ENCODE measurements around the gene SH2D4B. TPM values are rescaled to one million over a fixed set of nuclear protein-coding genes. Genes with fewer than 3 reads are reported as not detected.
A peak's percentile ranks its signal among the peaks of the same experiment; 100 is the strongest.
"Not testable (repeated sequence)": the region's sequence is repeated elsewhere in the genome, so short reads cannot be mapped to it uniquely, and the experiment has no call there.

The SH2D4B gene
- total and polyA plus RNA-seq, 9 donors, result 0.04 to 0.20 (median 0.14) TPM; not detected in 3

DNA sequence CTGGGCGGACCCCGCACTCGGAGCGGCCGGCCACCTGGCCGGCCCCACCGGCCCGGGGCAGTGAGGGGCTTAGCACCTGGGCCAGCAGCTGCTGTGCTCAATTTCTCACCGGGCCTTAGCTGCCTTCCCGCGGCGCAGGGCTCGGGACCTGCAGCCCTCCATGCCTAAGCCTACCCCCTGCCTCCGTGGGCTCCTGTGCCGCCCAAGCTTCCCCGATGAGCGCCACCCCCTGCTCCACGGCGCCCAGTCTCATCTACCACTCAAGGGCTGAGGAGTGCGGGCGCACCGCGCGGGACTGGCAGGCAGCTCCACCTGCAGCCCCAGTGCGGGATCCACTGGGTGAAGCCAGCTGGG lies 5.6 kb downstream of the SH2D4B start:
- H3K9me3 ChIP-seq (replicated peaks; ENCODE audit: control insufficient read depth, low read depth, low read length); H3K4me3 ChIP-seq (ENCODE audit: low read length); H3K27me3 ChIP-seq (ENCODE audit: control insufficient read depth, insufficient read depth, low read length); H3K27ac ChIP-seq (ENCODE audit: low read length); H3K36me3 ChIP-seq (ENCODE audit: control insufficient read depth, insufficient read depth, low read length); DNase-seq: not testable (repeated sequence)
- peaks cover 10% of the 10 kb centered on the region for H3K4me1 ChIP-seq (ENCODE audit: control insufficient read depth, insufficient read depth, low read length)
- 96% methylated on average over 15 of the region's 25 CpGs for WGBS (ENCODE audit: insufficient coverage)

DNA sequence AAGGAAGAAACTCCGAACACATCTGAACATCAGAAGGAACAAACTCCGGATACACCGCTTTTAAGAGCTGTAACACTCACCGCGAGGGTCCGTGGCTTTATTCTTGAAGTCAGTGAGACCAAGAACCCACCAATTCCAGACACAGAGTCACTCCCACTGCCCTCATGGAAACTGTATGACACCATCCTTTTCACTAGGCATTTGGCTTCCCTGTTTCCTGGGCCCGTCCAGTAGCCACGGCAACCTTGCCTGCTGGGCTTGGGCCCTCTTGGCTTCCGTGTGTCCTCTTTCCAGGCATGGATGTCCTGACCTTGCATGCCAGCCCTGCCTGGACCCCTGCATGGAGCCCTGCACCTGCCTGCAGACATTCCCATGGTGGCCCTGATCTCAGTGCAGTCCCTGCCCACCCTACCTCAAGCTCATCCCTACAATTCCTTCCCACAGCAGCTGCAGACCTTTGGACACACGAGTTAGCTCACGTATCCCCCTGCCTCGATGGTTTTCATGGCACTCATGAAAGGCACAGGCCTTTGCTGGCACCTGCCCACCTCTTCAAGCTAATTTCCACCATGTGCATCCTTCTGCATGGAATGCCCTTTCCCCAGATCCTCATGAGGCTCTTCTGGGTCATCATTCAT lies 6.7 kb downstream of the SH2D4B start:
- Histone ChIP-seq H3K27ac (ENCODE audit: low read length) (no peak overlapping the region), H3K9me3 (replicated peaks; ENCODE audit: control insufficient read depth, low read depth, low read length) (no peaks in the 10 kb centered on the region), H3K27me3 (ENCODE audit: control insufficient read depth, insufficient read depth, low read length) (no peaks in the 10 kb centered on the region), H3K4me1 (ENCODE audit: control insufficient read depth, insufficient read depth, low read length) (peaks cover 12% of the 10 kb centered on the region), H3K4me3 (ENCODE audit: low read length) (no peak overlapping the region), H3K36me3 (ENCODE audit: control insufficient read depth, insufficient read depth, low read length) (no peaks in the 10 kb centered on the region)
- 88% methylated on average over 11 of the region's 12 CpGs for WGBS (ENCODE audit: insufficient coverage)
- no peak for DNase-seq

- no peaks in the 10 kb centered on the region for H3K36me3 ChIP-seq (ENCODE audit: control insufficient read depth, insufficient read depth, low read length)
These were observed 7.7 kb downstream of the SH2D4B start for GRCh38 chr10:80545258-80545881.

GRCh38 chr10:80552151-80552646 lies 14.5 kb downstream of the SH2D4B start:
- 11% methylated on average over 2 of the region's 5 CpGs for WGBS (ENCODE audit: insufficient coverage)
- peak overlapping the region; percentile 3 for H3K27ac ChIP-seq (ENCODE audit: low read length)
- no peaks in the 10 kb centered on the region for H3K36me3 ChIP-seq (ENCODE audit: control insufficient read depth, insufficient read depth, low read length)
- H3K9me3 ChIP-seq (replicated peaks; ENCODE audit: control insufficient read depth, low read depth, low read length), result no peaks in the 10 kb centered on the region
- H3K27me3 ChIP-seq (ENCODE audit: control insufficient read depth, insufficient read depth, low read length), result no peaks in the 10 kb centered on the region
- peak; percentile 47 for DNase-seq
- H3K4me1 ChIP-seq (ENCODE audit: control insufficient read depth, insufficient read depth, low read length), result peaks cover 6% of the 10 kb centered on the region
- H3K4me3 ChIP-seq (ENCODE audit: low read length), result no peak overlapping the region

More at GRCh38 chr10:80545258-80545881, 7.7 kb downstream of the SH2D4B start:
- Histone ChIP-seq H3K9me3 (replicated peaks; ENCODE audit: control insufficient read depth, low read depth, low read length) (no peaks in the 10 kb centered on the region), H3K4me1 (ENCODE audit: control insufficient read depth, insufficient read depth, low read length) (peaks cover 9% of the 10 kb centered on the region), H3K27ac (ENCODE audit: low read length) (no peak overlapping the region), H3K27me3 (ENCODE audit: control insufficient read depth, insufficient read depth, low read length) (no peaks in the 10 kb centered on the region), H3K4me3 (ENCODE audit: low read length) (no peak overlapping the region)
- WGBS (ENCODE audit: insufficient coverage), result 92% methylated on average over 5 of the region's 7 CpGs
- DNase-seq, result no peak

DNA sequence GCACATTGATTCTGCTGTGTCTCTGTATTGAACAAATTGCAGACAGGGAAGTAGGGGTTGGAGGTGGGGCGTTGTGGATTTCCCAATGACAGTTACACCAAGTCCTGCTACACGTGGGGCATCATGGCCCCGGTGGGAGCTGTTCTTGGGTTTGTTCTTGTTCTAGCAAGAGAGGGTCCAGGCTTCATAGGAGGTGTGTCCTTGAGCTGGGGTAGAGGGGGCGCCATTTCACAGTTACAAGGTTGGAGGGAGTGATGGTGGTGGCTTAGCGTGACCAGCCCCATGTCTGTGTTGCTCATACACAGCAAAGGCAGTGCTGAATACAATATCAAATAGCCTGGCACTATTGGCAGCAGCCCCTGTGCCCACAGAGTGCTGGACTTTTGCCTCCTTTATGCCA lies 15.7 kb downstream of the SH2D4B start:
- 60% methylated on average over 1 of the region's 5 CpGs for WGBS (ENCODE audit: insufficient coverage)
- peaks cover 6% of the 10 kb centered on the region for H3K4me1 ChIP-seq (ENCODE audit: control insufficient read depth, insufficient read depth, low read length)
- no peak overlapping the region for H3K27ac ChIP-seq (ENCODE audit: low read length)
- H3K4me3 ChIP-seq (ENCODE audit: low read length), result no peak overlapping the region
- no peaks in the 10 kb centered on the region for H3K9me3 ChIP-seq (replicated peaks; ENCODE audit: control insufficient read depth, low read depth, low read length)
- no peaks in the 10 kb centered on the region for H3K36me3 ChIP-seq (ENCODE audit: control insufficient read depth, insufficient read depth, low read length)
- DNase-seq, result no peak
- H3K27me3 ChIP-seq (ENCODE audit: control insufficient read depth, insufficient read depth, low read length), result no peaks in the 10 kb centered on the region

DNA sequence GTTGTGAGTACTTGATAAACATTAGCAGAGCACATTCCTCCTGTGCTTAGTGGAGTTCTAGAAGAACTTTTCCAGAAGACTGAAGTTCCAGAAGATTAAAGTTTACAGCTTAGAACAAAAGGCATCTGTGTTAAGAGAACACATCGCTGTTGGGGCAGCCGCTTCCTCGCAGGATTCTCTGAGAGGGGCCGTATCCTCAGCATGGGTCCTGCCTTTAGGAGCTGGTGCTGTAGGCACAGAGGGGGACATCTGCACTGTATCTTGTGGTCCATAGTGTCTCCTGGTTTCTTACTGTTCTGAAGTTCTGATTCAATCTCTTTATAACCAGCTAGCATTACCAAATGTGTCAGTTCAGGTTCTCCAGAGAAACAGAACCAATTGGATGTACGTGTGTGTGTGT lies 16.3 kb downstream of the SH2D4B start:
- Histone ChIP-seq H3K4me1 (ENCODE audit: control insufficient read depth, insufficient read depth, low read length) (peaks cover 6% of the 10 kb centered on the region), H3K27me3 (ENCODE audit: control insufficient read depth, insufficient read depth, low read length) (no peaks in the 10 kb centered on the region), H3K27ac (ENCODE audit: low read length) (no peak overlapping the region), H3K4me3 (ENCODE audit: low read length) (no peak overlapping the region), H3K9me3 (replicated peaks; ENCODE audit: control insufficient read depth, low read depth, low read length) (no peaks in the 10 kb centered on the region), H3K36me3 (ENCODE audit: control insufficient read depth, insufficient read depth, low read length) (no peaks in the 10 kb centered on the region)
- WGBS (ENCODE audit: insufficient coverage), result 94% methylated on average over 3 of the region's 5 CpGs
- DNase-seq, result no peak

DNA sequence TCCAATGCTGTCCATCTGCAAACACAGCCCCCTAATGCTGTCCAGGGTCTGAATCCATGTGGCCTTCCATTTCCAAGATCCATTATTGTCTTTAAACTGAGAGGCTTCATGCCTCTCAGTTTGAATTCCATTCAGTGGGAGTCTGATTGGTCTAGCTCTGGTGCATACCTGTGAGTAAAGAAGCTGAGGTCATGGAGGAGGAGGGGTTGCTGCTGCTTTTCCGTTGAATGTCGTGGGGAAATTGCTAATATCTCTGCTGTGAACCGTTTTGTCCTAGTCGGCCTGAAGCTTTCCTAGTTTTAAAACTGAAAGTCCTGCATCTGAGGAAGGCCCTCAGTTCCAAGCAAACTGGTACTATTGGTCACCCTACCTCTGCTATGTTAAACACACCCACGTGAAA lies 17.7 kb downstream of the SH2D4B start:
- peaks cover 4% of the 10 kb centered on the region for H3K4me1 ChIP-seq (ENCODE audit: control insufficient read depth, insufficient read depth, low read length)
- H3K27me3 ChIP-seq (ENCODE audit: control insufficient read depth, insufficient read depth, low read length), result no peaks in the 10 kb centered on the region
- DNase-seq, result no peak
- H3K4me3 ChIP-seq (ENCODE audit: low read length), result no peak overlapping the region
- H3K27ac ChIP-seq (ENCODE audit: low read length), result no peak overlapping the region
- 48% methylated on average over 3 of the region's 5 CpGs for WGBS (ENCODE audit: insufficient coverage)
- H3K9me3 ChIP-seq (replicated peaks; ENCODE audit: control insufficient read depth, low read depth, low read length), result no peaks in the 10 kb centered on the region
- no peaks in the 10 kb centered on the region for H3K36me3 ChIP-seq (ENCODE audit: control insufficient read depth, insufficient read depth, low read length)

GRCh38 chr10:80561950-80562349 lies 24.2 kb downstream of the SH2D4B start:
- no peak for DNase-seq
- Histone ChIP-seq H3K4me3 (ENCODE audit: low read length) (no peak overlapping the region), H3K4me1 (ENCODE audit: control insufficient read depth, insufficient read depth, low read length) (no peaks in the 10 kb centered on the region), H3K9me3 (replicated peaks; ENCODE audit: control insufficient read depth, low read depth, low read length) (no peaks in the 10 kb centered on the region), H3K27ac (ENCODE audit: low read length) (no peak overlapping the region), H3K27me3 (ENCODE audit: control insufficient read depth, insufficient read depth, low read length) (no peaks in the 10 kb centered on the region), H3K36me3 (ENCODE audit: control insufficient read depth, insufficient read depth, low read length) (no peaks in the 10 kb centered on the region)

DNA sequence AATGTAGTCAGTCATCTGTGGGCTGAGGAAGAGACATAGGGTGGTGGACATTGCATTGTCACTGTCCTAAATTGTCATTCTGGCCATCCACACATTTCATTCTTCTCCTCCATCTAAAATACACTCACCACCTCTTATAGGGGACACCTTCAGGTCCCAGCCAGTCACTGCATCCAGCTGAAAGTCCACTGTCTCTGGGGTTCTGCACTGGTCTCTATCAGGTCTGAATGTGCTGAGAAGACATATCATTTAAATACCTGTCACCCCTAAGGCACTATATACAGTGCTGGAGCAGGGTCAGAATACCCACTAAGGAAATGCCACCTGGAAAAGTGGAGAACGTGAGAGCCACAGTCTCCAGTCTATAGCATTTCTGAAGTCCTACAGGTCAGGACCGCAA lies 29.6 kb downstream of the SH2D4B start:
- Histone ChIP-seq H3K4me3 (ENCODE audit: low read length) (no peak overlapping the region), H3K27me3 (ENCODE audit: control insufficient read depth, insufficient read depth, low read length) (peaks cover 2% of the 10 kb centered on the region), H3K36me3 (ENCODE audit: control insufficient read depth, insufficient read depth, low read length) (no peaks in the 10 kb centered on the region), H3K9me3 (replicated peaks; ENCODE audit: control insufficient read depth, low read depth, low read length) (no peaks in the 10 kb centered on the region), H3K27ac (ENCODE audit: low read length) (no peak overlapping the region), H3K4me1 (ENCODE audit: control insufficient read depth, insufficient read depth, low read length) (no peaks in the 10 kb centered on the region)
- WGBS (ENCODE audit: insufficient coverage), result 86% methylated on average over 2 of the region's 2 CpGs
- no peak for DNase-seq

DNA sequence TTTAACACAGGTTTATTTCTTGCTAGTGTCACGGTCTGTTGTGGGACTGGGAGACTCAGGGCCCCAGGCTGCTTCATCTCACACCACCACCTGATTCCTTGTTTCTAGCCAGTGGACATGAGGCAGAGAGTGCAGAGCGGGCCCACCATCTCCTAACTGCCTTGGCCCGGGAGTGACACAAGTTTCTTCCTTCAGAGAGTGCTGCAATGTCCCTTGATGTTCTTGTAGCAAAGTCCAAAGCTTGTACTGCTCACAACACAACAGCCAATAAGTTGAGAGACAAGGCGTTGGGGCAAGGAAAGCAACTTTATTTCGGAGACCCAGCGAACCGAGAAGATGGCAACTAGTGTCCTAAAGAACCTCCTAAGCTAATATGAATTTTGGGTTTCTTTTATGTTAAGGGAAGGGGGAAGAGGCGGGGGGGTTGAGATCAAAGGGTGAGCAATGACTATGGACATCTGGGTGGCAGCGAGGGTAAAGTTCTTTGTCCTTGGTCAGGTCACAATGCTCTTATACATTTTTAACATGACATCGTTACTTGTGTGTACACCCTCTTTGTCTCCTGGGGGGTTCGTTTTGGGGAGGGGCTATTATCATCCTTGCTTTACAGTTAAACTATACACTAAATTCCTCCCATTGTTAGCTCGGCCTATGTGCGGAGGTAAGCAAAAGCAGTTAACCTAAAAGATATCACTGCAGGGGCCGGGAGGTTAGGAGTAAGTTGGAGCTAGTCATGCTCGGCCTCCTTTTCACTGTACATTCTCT lies 31.6 kb downstream of the SH2D4B start:
- H3K9me3 ChIP-seq (replicated peaks; ENCODE audit: control insufficient read depth, low read depth, low read length), result no peaks in the 10 kb centered on the region
- H3K27me3 ChIP-seq (ENCODE audit: control insufficient read depth, insufficient read depth, low read length), result peaks cover 2% of the 10 kb centered on the region
- WGBS (ENCODE audit: insufficient coverage), result 72% methylated on average over 3 of the region's 15 CpGs
- DNase-seq, result no peak
- no peak overlapping the region for H3K4me3 ChIP-seq (ENCODE audit: low read length)
- H3K27ac ChIP-seq (ENCODE audit: low read length), result no peak overlapping the region
- H3K4me1 ChIP-seq (ENCODE audit: control insufficient read depth, insufficient read depth, low read length), result no peaks in the 10 kb centered on the region
- no peaks in the 10 kb centered on the region for H3K36me3 ChIP-seq (ENCODE audit: control insufficient read depth, insufficient read depth, low read length)
